GM13977 (cell line): ENCODE measurements around the gene DENND1A.

Experiments
- DNase-seq: peaks from one replicate; pipeline ENCODE4 v3.0.0; 2012; ENCODE audit warnings: low spot score
- CTCF ChIP-seq: IDR thresholded peaks from 2 replicates; pipeline ENCODE4 v1.5.1; 2012; ENCODE audit warnings: mild to moderate bottlenecking, control low read depth; ENCODE audit not compliant: insufficient read depth; ENCODE audit errors: extremely low read depth, missing control alignments
- in situ Hi-C: fragments of 300-500 bp; cut with MboI; formaldehyde crosslinking; loops from one replicate; pipeline ENCODE4 v1.12.0; 2022; ENCODE audit warnings: low sequenced_read_pairs, low pct_unique_long_range_greater_than_20kb, mixed read lengths, inconsistent platforms; ENCODE audit not compliant: unreplicated experiment

The DENND1A gene

GRCh38 chr9:123342247-123342646, 587.7 kb downstream of the DENND1A start:
- no peak for TF ChIP-seq CTCF

GRCh38 chr9:123341816-123342215, 588.1 kb downstream of the DENND1A start:
- in situ Hi-C loops = loop anchor here (10.0 kb wide), 1 partner anchor 107 kb away; no protein-coding TSS in a partner anchor
- DNase-seq = no peak
- no peak for TF ChIP-seq CTCF

More at GRCh38 chr9:123342247-123342646, 587.7 kb downstream of the DENND1A start:
- DNase-seq = no peak
- in situ Hi-C loops = loop anchor here (10.0 kb wide), 1 partner anchor 107 kb away; no protein-coding TSS in a partner anchor

GRCh38 chr9:123339666-123340510, 590.0 kb downstream of the DENND1A start:
- DNase-seq = peak; percentile 32
- no peak for TF ChIP-seq CTCF
- in situ Hi-C loops = loop anchor here (10.0 kb wide), 1 partner anchor 105 kb away; no protein-coding TSS in a partner anchor

- TF ChIP-seq CTCF = no peak
- peak; percentile 62 for DNase-seq
Observed at GRCh38 chr9:123338710-123339665, 590.9 kb downstream of the DENND1A start.

GRCh38 chr9:123337971-123338370, 592.0 kb downstream of the DENND1A start:
- in situ Hi-C loops = no loop called here
- TF ChIP-seq CTCF = no peak
- no peak for DNase-seq

More at GRCh38 chr9:123338710-123339665, 590.9 kb downstream of the DENND1A start:
- in situ Hi-C loops = no loop called here

GRCh38 chr9:123336959-123337358, 593.0 kb downstream of the DENND1A start:
- in situ Hi-C loops = no loop called here
- no peak for TF ChIP-seq CTCF
- DNase-seq = no peak
